NCI-H187 (cell line): ENCODE results near the gene IFI16.
A peak's percentile ranks its signal among the peaks of the same experiment; 100 is the strongest.
"Not testable (repeated sequence)": the region's sequence is repeated elsewhere in the genome, so short reads cannot be mapped to it uniquely, and the experiment has no call there.

Source experiments
- DNase-seq, 2 experiments: peaks; one replicate each; lab custom pipeline; 2025; lab: John Stamatoyannopoulos, UW

IFI16 gene

GRCh38 chr1:159009704-159010361 is at the start of gene IFI16:
Gene IFI16 (plus strand): TSS chr1:159009907. CDS start chr1:159014681, 4,774 bp downstream.
- DNase-seq: no peak

- DNase-seq: no peak
Observed at GRCh38 chr1:158961178-158961577, 48.5 kb upstream of the IFI16 start.

GRCh38 chr1:158962983-158963382 is 46.7 kb upstream of the IFI16 start:
- DNase-seq: no peak

DNA sequence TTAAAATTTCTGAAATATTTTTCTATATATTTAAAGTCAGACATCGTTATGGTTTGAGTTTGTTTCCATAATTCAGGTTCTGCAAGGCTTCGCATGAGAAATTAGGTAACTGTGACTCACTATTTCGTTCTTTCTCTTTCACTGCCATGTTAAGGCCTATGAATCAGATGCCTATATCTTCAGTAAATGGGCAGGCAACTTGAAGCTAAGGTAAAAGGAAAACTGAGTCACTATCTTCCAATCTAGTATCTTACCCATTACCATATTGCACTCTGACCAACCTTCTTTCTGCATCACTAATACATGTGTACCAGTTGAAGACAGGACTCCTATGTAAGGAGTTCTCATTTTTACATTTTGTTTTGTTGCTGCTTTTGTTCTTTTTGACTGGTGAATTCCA is 40.5 kb upstream of the IFI16 start:
- DNase-seq: no peak

DNA sequence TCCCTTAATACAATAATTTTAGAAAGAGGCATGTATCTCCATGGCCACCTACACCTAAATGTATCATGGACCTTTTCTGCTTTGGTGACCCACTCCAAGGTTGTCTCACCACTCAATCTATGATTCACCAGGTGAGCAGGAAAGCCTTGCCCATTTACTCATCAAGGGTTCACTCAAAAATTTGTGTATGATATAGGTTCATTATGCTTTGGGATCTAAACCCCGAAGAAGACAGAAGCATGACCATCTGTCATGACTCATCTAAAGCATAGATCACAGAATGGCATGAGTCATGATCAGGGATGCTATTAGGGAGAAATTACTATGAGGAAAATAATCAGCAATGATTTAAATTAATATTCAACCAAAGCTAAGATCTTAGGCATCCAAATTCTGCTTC is 39.9 kb upstream of the IFI16 start:
- DNase-seq: no peak

GRCh38 chr1:158972841-158973240 is 36.9 kb upstream of the IFI16 start:
- no peak for DNase-seq

DNA sequence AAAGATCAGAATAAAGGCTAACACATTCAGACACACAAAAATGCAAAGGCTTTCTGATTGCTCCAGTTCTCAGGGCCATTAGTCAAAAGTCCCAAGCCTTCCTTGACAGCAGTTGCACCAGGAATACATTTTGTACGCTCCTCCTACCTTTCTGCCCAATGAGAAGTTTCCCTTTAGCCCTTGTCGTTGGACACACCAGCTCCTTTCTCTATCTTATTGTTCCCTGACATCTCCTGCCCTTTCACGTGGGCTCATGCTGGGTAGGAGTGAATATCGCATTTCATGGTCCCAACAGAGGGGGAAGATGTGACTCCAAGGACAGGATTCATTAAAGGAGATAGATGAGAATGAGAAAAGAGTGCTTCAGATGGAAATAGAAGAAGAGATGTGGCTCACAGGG is 33.5 kb upstream of the IFI16 start:
- no peak for DNase-seq

DNA sequence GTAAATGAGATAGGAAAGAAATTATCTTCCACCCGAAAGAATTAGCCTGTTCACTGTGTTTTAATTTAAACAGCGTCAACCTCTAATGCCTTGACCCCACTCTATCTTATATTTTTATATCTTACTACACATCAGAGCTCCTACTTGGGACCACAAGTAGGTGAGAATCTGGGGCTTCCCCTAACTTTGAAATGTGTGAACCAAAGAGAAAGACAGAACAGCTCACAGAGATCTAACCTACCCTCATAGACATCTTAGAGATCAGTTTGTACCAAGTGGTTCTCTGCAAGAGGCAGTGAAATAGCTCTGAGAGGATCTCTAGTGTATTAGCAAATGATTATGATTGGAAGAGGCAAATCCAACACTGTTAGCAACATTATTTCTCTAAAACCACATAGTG is 31.0 kb upstream of the IFI16 start:
- DNase-seq: no peak

- no peak for DNase-seq
Observed at GRCh38 chr1:158979229-158979628, 30.5 kb upstream of the IFI16 start.

- DNase-seq: no peak
Observed at GRCh38 chr1:158983235-158983634, 26.5 kb upstream of the IFI16 start.

- DNase-seq: no peak
Observed at GRCh38 chr1:158984386-158984785, 25.3 kb upstream of the IFI16 start.

GRCh38 chr1:158989424-158989823 is 20.3 kb upstream of the IFI16 start:
- no peak for DNase-seq

DNA sequence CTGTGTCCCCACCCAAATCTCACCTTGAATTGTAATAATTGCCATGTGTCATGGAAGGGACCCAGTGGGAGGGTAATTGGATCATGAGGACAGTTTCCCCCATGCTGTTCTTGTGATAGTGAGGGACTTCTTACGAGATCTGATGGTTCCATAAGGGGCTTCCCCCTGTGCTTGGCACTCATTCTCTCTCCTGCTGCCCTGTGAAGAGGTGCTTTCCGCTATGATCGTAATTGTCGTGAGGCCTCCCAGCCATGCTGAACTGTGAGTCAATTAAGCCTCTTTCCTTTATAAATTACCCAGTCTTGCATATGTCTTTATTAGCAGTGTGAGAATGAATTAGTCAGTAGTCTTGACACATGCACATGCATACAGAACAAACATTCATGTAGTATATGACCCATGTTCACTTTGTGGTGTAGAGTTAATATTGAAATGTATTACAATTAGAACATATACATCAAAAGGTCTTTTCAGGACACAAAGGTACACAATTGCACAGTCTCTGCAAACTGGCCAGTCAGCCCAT is 16.9 kb upstream of the IFI16 start:
- DNase-seq: no peak

- no peak for DNase-seq
Observed at GRCh38 chr1:158996998-158997397, 12.7 kb upstream of the IFI16 start.

DNA sequence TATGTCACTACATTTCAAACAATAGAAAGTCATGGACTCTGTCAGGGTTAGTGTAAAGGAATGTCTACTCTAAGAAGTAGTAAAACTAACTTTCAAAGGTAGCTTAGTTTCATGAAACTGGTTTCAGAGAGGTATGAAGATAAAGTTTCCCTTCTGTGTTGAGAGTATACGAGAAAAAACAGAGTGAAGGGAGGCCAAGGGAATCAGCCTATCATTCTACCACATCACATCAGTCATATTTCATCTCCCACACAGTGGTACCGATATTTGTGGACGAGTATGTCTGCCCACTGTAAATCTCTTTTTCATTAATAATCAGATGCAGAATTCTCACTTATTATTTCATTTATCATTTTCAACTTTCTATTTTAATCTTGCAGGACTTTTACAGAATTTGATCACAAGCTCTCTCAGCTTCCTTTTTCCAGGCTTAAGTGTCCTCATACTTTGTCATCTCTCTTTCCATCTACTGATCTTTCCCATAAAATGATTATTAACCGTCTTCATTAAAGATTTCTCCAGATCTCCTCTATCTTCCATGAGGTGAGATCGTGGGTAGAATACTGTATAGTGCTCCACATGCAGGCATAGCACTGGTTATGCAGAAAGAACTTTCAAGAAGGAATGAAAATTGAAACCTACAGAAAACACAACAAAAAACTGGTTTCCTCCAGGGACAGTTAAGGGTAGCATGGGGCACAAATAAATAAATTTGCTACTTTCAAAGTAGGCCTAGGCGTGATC is 11.5 kb upstream of the IFI16 start:
- no peak for DNase-seq

GRCh38 chr1:158998781-158999161 is 10.9 kb upstream of the IFI16 start:
- DNase-seq: peak in 1 of 2 experiments; percentile 16

DNA sequence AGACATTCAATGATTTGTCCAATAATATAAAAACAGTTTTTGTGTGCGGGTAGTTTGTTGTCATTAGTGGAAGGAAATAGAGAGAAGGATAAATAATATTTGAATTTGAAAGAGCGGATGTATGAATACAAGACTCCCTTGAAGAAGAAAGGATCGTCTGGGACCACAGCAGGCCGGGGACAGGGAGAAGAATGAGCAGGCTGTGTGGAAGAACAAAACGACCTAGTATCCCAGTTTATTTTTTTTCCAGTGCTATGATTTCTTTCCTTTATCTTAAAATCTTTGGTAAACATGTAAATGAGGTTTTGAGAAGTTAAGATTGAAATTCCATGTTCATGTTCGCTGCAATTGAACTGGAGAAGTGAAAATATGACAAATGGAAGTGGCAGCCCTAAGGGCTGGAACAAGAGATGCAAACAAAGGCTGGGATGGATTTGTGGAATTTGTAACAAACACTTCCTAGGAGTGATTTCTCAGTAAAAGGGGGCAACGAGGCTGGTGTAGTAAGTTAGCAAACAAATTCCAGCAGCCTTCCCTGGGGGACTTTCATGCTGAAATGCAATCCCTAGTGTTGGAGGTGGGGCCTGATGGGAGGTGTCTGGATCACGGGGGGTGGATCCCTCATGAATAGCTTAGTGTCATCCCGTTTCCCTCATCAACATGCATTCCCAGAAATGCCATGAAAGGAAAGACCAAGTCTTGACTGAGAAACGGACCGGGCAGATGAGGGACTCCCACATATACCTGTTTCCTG is 10.2 kb upstream of the IFI16 start:
- DNase-seq: no peak

GRCh38 chr1:159000070-159000409 is 9.7 kb upstream of the IFI16 start:
- DNase-seq: no peak

GRCh38 chr1:159000625-159001024 is 9.1 kb upstream of the IFI16 start:
- DNase-seq: no peak

DNA sequence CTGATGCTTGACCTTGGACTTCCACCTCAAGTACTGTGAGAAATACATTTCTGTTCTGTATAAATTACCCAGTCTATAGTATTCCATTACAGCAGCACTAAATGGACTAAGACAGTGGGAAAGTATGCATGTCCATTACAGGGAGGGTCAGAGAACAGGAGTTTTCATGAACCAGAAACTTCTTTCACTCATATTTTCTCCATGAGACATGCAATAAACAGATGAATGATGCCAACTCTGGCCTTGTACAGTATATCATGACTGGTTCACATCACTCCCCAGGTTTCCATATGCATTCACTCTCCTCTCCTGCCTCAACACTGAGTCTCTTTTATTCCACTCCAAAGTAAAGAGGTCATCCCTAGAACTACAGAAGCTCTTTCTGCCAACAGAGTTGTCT is 4.5 kb upstream of the IFI16 start:
- DNase-seq: no peak

DNA sequence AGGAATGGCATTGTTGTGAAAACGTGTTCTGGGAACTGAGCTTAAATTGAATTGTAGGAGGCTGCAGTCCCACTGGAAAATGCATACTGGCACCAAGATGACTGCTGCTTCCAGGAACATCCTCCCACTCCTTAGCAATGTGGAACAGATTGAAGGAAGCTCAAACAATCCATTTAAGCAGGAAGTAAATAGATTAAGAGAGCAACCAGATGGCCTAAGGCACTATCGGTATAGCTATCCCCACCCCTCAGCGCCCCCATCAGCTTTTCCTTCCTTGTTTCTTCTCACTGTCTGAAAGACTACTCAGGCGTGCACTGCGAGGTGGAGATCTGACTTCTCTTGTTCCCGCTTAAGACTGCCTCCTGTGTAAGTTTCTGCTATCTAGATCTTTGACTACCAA is 4.0 kb upstream of the IFI16 start:
- no peak for DNase-seq

- not testable (repeated sequence) for DNase-seq
Observed at GRCh38 chr1:159006210-159006807, 3.4 kb upstream of the IFI16 start.

DNA sequence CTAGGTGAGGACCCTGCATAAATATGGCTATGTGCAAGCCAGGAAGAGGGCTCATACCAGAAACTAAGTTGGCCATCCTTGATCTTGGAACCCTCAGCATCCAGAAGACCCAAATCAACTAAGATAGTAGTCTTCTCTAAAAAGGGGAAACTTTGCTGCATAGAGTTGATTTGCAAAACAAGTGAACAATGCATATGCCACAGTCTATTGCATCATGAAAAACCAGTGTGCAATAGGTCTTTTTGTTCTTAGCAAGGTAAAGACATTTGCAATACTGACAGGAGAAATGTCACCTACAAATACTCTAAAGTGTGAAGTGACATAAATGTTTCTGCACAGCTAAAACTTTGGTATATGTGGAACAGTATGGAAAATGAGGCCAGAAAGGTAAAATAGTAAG is 2.0 kb upstream of the IFI16 start:
- DNase-seq: no peak
